Type B pancreatic cell (in vitro differentiated cells): ENCODE data around the gene SYDE2. TPM values are rescaled to one million over a fixed set of nuclear protein-coding genes. Genes with fewer than 3 reads are reported as not detected.
"Not testable (repeated sequence)": the region's sequence is repeated elsewhere in the genome, so short reads cannot be mapped to it uniquely, and the experiment has no call there.

Experiments
- DNase-seq: peaks from one replicate; pipeline ENCODE4 v3.0.0; 2021; ENCODE audit warnings: mixed read lengths; ENCODE audit not compliant: unreplicated experiment; ENCODE audit errors: extremely low spot score
- H3K27ac Mint-ChIP-seq: 2 replicates; pipeline ENCODE4 v1.8.0; 2021; ENCODE audit warnings: mild to moderate bottlenecking, mixed read lengths
- H3K27me3 Mint-ChIP-seq: 2 replicates; pipeline ENCODE4 v1.8.0; 2021; ENCODE audit warnings: mixed read lengths
- H3K36me3 Mint-ChIP-seq: 2 replicates; pipeline ENCODE4 v1.8.0; 2021; ENCODE audit warnings: mixed read lengths
- H3K4me1 Mint-ChIP-seq: one replicate; pipeline ENCODE4 v1.8.0; 2021; ENCODE audit warnings: mixed read lengths; ENCODE audit not compliant: unreplicated experiment
- H3K4me3 Mint-ChIP-seq: 2 replicates; pipeline ENCODE4 v1.8.0; 2021; ENCODE audit warnings: mild to moderate bottlenecking, mixed read lengths
- H3K9me3 Mint-ChIP-seq: 2 replicates; pipeline ENCODE4 v1.8.0; 2021; ENCODE audit warnings: mixed read lengths
- long read RNA-seq: library from polyadenylated mRNA; unstranded; transcript quantifications from one replicate; pipeline ENCODE4 v2.0.0, GENCODE V29; 2020
- total RNA-seq: library from RNA; stranded (reverse); gene quantifications from 2 replicates; pipeline ENCODE4 v1.2.1, GENCODE V29; 2021; ENCODE audit warnings: low replicate concordance
- TF ChIP-seq, protein P1 (sequence below): fragments of 200-600 bp; sonication (generic); conservative IDR thresholded peaks from 2 replicates; pipeline ENCODE4 v1.5.0; 2021; ENCODE audit warnings: antibody characterized with exemption, mild to moderate bottlenecking

Gene SYDE2, protein sequence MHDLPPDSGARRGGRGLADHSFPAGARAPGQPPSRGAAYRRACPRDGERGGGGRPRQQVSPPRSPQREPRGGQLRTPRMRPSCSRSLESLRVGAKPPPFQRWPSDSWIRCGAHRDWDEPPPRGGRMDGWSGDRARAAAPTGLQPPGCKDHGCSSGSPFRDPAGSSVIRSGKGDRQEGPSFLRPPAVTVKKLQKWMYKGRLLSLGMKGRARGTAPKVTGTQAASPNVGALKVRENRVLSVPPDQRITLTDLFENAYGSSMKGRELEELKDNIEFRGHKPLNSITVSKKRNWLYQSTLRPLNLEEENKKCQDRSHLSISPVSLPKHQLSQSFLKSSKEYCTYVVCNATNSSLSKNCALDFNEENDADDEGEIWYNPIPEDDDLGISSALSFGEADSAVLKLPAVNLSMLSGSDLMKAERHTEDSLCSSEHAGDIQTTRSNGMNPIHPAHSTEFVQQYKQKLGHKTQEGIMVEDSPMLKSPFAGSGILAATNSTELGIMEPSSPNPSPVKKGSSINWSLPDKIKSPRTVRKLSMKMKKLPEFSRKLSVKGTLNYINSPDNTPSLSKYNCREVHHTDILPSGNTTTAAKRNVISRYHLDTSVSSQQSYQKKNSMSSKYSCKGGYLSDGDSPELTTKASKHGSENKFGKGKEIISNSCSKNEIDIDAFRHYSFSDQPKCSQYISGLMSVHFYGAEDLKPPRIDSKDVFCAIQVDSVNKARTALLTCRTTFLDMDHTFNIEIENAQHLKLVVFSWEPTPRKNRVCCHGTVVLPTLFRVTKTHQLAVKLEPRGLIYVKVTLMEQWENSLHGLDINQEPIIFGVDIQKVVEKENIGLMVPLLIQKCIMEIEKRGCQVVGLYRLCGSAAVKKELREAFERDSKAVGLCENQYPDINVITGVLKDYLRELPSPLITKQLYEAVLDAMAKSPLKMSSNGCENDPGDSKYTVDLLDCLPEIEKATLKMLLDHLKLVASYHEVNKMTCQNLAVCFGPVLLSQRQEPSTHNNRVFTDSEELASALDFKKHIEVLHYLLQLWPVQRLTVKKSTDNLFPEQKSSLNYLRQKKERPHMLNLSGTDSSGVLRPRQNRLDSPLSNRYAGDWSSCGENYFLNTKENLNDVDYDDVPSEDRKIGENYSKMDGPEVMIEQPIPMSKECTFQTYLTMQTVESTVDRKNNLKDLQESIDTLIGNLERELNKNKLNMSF
- 9.4 and 10.3 TPM in 2 replicates for total RNA-seq
- long read RNA-seq, partial matches to known transcripts: 3 of 3 reads
- long read RNA-seq, other reads (novel, unspliced or antisense): 0 of 3 reads

DNA sequence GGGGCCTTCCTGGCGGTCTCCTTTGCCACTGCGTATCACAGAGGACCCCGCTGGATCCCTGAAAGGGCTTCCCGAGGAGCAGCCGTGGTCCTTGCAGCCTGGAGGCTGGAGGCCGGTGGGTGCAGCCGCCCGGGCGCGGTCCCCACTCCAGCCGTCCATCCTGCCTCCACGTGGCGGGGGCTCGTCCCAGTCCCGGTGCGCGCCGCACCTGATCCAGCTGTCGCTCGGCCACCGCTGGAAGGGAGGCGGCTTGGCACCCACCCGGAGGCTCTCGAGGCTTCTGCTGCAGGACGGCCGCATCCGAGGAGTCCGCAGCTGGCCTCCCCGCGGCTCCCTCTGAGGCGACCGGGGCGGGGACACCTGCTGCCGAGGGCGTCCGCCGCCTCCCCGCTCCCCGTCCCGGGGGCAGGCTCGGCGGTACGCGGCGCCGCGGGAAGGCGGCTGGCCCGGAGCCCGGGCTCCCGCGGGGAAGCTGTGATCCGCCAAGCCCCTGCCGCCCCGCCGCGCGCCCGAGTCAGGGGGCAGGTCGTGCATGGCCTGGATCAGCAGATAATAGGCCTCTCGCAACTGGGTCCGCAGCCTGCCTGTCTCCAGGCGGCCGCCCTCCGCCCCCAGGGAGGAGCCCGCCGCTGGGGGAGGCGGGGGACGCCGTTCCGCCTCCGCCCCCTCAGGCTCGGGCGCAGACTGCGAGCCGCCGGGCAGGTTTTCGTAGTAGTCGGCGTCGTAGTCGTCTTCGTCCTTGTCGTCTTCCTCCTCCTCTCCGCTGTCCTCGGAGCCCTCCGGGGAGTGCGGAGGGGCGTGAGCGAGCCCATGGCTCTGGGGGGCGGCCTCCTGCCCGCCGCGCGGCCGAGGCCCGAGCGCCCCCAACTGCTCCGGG lies at the start of gene SYDE2:
Gene SYDE2 (minus strand): TSS at position 554 of the 877 bp plus-strand sequence. CDS start 20 bp downstream, at position 534.
- peak; percentile 81 for DNase-seq
- H3K27me3 Mint-ChIP-seq: peaks cover 11% of the 10 kb centered on the region
- peak within 1 kb of the TSS; percentile 99 for H3K27ac Mint-ChIP-seq
- H3K4me3 Mint-ChIP-seq: peak within 1 kb of the TSS; percentile 98
- peaks cover 21% of the 10 kb centered on the region for H3K4me1 Mint-ChIP-seq
- H3K9me3 Mint-ChIP-seq: no peaks in the 10 kb centered on the region
- TF ChIP-seq, protein P1, sequence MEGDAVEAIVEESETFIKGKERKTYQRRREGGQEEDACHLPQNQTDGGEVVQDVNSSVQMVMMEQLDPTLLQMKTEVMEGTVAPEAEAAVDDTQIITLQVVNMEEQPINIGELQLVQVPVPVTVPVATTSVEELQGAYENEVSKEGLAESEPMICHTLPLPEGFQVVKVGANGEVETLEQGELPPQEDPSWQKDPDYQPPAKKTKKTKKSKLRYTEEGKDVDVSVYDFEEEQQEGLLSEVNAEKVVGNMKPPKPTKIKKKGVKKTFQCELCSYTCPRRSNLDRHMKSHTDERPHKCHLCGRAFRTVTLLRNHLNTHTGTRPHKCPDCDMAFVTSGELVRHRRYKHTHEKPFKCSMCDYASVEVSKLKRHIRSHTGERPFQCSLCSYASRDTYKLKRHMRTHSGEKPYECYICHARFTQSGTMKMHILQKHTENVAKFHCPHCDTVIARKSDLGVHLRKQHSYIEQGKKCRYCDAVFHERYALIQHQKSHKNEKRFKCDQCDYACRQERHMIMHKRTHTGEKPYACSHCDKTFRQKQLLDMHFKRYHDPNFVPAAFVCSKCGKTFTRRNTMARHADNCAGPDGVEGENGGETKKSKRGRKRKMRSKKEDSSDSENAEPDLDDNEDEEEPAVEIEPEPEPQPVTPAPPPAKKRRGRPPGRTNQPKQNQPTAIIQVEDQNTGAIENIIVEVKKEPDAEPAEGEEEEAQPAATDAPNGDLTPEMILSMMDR: no peak
- H3K36me3 Mint-ChIP-seq: no peaks in the 10 kb centered on the region

DNA sequence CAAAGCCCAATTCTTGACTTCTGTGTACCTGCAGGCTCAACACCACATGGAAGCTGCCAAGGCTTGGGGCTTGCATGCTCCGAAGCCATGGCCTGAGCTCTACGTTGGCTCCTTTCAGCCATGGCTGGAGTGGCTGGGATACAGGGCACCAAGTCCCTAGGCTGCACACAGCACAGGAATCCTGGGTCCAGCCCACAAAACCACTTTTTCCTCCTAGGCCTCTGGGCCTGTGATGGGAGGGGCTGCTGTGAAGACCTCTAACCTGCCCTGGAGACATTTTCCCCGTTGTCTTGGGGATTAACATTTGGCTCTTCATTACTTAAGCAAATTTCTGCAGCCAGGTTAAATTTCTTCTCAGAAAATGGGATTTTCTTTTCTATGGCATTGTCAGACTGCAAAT lies 48.2 kb upstream of the SYDE2 start:
- Mint-ChIP-seq H3K36me3 (peaks cover 28% of the 10 kb centered on the region), H3K4me1 (peaks cover 17% of the 10 kb centered on the region)
- not testable (repeated sequence) for H3K4me3 Mint-ChIP-seq, H3K27me3 Mint-ChIP-seq, DNase-seq, H3K27ac Mint-ChIP-seq, H3K9me3 Mint-ChIP-seq

DNA sequence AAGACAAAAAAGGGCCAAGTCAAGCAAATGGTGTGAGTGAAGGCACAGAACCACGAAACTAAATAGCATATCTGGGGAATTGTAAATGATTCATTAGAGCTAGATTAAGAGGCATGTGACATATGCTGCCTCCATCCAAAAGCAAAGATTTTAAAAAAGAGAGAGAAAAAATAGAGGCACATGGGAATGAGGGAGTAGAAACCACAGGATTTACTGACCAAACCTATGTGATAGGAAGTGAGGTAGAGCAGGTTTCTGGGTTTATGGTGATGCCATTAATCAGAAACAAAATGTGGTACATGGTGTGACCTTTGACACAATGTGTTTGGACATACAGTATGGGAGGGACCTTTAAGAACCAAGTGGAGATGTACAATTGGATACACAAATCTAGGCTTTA lies 45.1 kb upstream of the SYDE2 start:
- no peak overlapping the region for H3K4me3 Mint-ChIP-seq
- H3K4me1 Mint-ChIP-seq: peaks cover 27% of the 10 kb centered on the region
- no peak for DNase-seq
- TF ChIP-seq, protein P1: no peak
- H3K27me3 Mint-ChIP-seq: no peaks in the 10 kb centered on the region
- H3K9me3 Mint-ChIP-seq: peaks cover 8% of the 10 kb centered on the region
- H3K27ac Mint-ChIP-seq: no peak overlapping the region
- peaks cover 14% of the 10 kb centered on the region for H3K36me3 Mint-ChIP-seq

DNA sequence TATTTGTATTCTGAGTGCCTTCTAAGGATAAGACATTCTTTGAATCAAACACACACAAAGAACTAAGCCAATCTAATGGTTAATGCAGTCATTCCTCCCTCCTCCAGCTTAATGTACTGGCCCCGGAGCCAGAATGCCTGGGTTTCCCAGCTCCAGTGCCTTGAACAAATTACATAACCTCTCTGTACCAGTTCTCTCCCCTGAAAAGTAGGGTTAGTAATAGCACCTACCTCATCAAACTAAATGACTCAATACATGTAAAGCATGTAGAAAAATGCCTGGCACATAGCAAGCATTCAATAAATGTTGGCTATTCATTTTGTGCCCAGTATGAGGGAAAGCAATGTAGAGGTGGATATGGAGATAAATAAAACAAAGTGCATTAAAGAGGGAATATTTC lies 44.6 kb upstream of the SYDE2 start:
- TF ChIP-seq, protein P1: no peak
- H3K4me3 Mint-ChIP-seq: no peak overlapping the region
- H3K36me3 Mint-ChIP-seq: peaks cover 11% of the 10 kb centered on the region
- DNase-seq: no peak
- peaks cover 8% of the 10 kb centered on the region for H3K9me3 Mint-ChIP-seq
- no peak overlapping the region for H3K27ac Mint-ChIP-seq
- peaks cover 31% of the 10 kb centered on the region for H3K4me1 Mint-ChIP-seq
- no peaks in the 10 kb centered on the region for H3K27me3 Mint-ChIP-seq

DNA sequence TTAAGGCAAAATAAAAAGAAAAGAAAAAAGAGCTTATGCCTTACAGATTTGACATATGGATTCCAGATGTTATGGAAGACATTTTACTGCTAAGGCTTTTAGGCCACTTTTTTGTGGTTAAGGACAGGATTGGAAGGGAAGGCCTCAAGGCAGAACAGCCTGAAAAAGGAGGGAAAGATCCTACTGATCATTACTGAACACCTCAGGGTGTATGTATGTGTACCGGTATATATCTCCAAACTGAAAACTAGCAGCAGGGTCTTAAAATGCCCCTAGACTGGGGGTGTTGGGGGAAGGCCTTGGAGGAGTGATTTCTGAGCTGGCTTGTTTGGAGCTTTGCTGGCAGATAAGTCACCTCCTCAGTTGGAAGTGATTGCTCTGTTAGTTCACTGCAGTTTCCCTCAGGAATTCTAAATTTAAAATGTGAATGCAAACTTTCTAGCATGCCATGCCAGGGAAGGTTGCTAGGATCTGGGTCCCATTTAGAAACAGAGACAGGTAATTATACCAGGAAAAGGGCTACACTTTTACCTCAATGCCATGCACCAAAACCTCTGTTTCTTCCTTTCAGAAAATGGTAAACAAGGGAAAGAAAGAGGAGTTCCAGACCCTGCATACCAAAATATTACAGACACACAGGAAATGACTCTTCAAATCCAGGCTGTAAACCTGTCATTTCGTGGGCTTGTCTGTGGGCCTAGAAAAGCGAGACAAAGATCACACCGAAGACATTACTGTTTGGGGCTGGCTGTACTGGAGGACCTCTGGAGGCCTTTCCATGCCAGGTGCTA lies 43.6 kb upstream of the SYDE2 start:
- TF ChIP-seq, protein P1: no peak
- H3K27ac Mint-ChIP-seq: peak overlapping the region; percentile 22
- no peaks in the 10 kb centered on the region for H3K27me3 Mint-ChIP-seq
- peak overlapping the region; percentile 43 for H3K4me3 Mint-ChIP-seq
- peaks cover 2% of the 10 kb centered on the region for H3K9me3 Mint-ChIP-seq
- peaks cover 40% of the 10 kb centered on the region for H3K4me1 Mint-ChIP-seq
- DNase-seq: no peak
- H3K36me3 Mint-ChIP-seq: peaks cover 2% of the 10 kb centered on the region
